ENCODE measurements around the gene TPPP3.

DNA sequence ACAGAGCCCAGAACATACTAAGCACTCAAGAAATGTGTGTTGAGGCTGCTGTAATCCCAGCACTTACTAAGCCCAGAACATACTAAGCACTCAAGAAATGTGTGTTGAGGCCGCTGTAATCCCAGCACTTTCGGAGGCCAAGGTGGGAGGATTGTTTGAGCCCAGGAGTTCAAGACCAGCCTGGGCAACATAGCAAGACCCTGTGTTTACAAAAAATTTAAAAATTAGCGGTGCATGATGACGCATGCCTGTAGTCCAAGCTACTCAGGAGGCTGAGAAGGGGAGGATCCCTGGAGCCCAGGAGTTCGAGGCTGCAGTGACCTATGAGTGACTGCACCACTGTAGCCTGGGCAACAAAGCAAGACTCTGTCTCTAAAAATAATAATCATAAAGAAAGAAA lies 29.7 kb upstream of the TPPP3 start:
- TF ChIP-seq EZH2phosphoT487 (IDR thresholded peaks at IDR 0.05; ENCODE audit: borderline replicate concordance, low read depth) (no peak), FOSL2 (IDR thresholded peaks at IDR 0.05; ENCODE audit: borderline replicate concordance, low read depth) (no peak), POLR2AphosphoS5 (IDR thresholded peaks at IDR 0.05; ENCODE audit: low read depth, low read length) (no peak)
- TF ChIP-seq, protein P1, sequence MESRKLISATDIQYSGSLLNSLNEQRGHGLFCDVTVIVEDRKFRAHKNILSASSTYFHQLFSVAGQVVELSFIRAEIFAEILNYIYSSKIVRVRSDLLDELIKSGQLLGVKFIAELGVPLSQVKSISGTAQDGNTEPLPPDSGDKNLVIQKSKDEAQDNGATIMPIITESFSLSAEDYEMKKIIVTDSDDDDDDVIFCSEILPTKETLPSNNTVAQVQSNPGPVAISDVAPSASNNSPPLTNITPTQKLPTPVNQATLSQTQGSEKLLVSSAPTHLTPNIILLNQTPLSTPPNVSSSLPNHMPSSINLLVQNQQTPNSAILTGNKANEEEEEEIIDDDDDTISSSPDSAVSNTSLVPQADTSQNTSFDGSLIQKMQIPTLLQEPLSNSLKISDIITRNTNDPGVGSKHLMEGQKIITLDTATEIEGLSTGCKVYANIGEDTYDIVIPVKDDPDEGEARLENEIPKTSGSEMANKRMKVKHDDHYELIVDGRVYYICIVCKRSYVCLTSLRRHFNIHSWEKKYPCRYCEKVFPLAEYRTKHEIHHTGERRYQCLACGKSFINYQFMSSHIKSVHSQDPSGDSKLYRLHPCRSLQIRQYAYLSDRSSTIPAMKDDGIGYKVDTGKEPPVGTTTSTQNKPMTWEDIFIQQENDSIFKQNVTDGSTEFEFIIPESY (IDR thresholded peaks at IDR 0.05; ENCODE audit: borderline replicate concordance, low read depth) = no peak
- TF ChIP-seq, protein P2, sequence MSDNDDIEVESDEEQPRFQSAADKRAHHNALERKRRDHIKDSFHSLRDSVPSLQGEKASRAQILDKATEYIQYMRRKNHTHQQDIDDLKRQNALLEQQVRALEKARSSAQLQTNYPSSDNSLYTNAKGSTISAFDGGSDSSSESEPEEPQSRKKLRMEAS (IDR thresholded peaks at IDR 0.05; ENCODE audit: low read depth) = no peak
